Measurements from ENCODE around the gene CLEC4M.

Gene CLEC4M

DNA sequence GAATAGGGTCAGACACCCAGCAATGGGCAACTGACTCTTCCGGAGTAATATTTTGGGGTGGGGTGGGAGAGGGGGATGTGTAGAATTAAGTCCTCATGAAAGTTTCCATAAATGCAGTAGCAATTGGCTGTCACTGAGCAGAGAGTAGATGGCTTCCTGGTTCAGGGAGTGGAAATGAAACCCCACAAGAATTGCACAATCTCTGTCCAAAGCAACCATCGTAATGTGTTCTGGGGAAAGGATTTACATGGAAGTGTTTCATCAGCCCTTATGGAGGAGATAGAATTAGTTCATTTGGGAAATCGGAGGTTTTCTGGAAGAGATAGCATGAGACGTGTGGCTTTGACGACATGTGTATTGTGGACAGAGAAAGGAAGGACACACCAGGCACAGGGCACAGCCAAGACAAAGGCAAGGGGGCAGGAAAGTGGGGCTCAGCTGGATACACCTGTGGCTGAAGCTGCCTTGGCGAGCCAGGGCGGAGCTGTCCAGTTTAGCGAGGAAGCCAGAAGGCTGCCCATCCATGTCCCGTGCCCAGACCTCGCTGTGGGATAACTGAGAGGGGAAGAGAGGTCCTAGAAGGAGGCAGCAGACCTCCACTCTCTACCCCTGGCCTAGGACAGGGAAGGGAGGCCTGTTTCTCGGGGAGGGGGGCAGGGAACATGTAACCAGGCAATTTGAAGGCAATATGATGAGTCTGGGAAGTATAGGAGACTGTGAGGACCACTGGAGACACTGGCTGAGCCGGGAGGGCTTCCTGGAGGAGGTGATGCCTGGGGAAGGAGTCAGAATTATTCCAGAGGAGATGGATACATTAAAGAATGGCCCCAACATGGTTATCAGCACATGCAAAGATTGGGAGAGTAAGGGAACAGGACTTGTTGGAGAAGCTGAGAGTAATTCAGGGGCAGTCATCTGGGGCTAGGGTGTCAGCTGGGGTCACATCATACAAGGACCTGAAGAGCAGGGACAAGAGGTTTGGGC, 28.5 kb upstream of the CLEC4M start:
- Histone ChIP-seq H3K36me3 (ENCODE audit: insufficient read depth, insufficient read length, low read length) (no peaks in the 10 kb centered on the region), H3K4me1 (ENCODE audit: insufficient read depth, insufficient read length) (peaks cover 6% of the 10 kb centered on the region), H3K27me3 (ENCODE audit: insufficient read depth, insufficient read length) (peaks cover 45% of the 10 kb centered on the region), H3K4me3 (ENCODE audit: insufficient read length, low read depth) (no peak overlapping the region), H3K9ac (ENCODE audit: insufficient read length, low read depth) (no peak overlapping the region), H3K9me3 (ENCODE audit: insufficient read depth, low read length) (no peaks in the 10 kb centered on the region)
- no peak for DNase-seq (ENCODE audit: low read depth, low spot score)
- TF ChIP-seq SUZ12 (IDR thresholded peaks at IDR 0.05; ENCODE audit: extremely low read depth, insufficient read depth, insufficient read length) (no peak), YY1 (IDR thresholded peaks at IDR 0.05; ENCODE audit: insufficient read depth, insufficient read length) (no peak), ZNF274 (IDR thresholded peaks at IDR 0.05; ENCODE audit: low read depth, low read length) (no peak)

DNA sequence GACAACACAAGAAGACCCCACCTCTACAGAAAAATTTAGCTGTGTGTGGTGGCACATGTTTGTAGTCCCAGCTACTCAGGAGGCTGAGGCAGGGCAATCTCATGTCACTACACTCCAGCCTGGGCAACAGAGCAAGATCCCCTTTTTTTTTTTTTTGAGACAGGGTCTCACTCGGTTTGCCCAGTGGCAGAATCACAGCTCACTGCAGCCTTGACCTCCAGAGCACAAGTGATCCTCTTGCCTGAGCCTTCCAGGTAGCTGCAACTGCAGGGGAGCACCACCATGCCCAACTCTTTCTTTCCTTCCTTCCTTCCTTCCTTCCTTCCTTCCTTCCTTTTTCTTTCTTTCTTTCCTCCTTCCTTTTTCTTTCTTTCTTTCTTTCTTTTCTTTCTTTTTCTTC, 26.9 kb upstream of the CLEC4M start:
- Histone ChIP-seq H3K4me3 (ENCODE audit: insufficient read length, low read depth) (no peak overlapping the region), H3K9me3 (ENCODE audit: insufficient read depth, low read length) (no peaks in the 10 kb centered on the region), H3K27me3 (ENCODE audit: insufficient read depth, insufficient read length) (peaks cover 37% of the 10 kb centered on the region), H3K36me3 (ENCODE audit: insufficient read depth, insufficient read length, low read length) (no peaks in the 10 kb centered on the region), H3K4me1 (ENCODE audit: insufficient read depth, insufficient read length) (no peaks in the 10 kb centered on the region), H3K9ac (ENCODE audit: insufficient read length, low read depth) (no peak overlapping the region)
- no peak for TF ChIP-seq YY1 (IDR thresholded peaks at IDR 0.05; ENCODE audit: insufficient read depth, insufficient read length)
- TF ChIP-seq SUZ12 (IDR thresholded peaks at IDR 0.05; ENCODE audit: extremely low read depth, insufficient read depth, insufficient read length): no peak
- no peak for TF ChIP-seq ZNF274 (IDR thresholded peaks at IDR 0.05; ENCODE audit: low read depth, low read length)
- no peak for DNase-seq (ENCODE audit: low read depth, low spot score)

DNA sequence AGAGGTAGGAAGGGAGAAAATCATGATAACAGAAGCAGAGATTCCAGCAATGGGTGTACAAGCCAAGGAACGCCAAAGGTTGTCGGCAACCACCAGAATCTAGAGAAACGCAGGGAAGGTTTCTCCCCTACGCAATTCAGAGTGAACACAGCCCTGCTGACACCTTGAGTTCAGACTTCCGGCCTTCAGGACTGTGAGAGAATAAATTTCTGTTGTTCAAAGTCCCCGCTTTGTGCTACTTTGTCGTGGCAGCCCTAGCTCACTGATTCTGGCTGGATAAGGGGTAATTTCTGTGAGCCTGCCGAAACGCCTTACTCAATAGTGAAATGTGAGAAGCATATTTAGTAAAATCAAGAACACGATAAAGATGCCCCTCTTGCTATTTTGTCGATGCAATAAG, 25.8 kb upstream of the CLEC4M start:
- H3K36me3 ChIP-seq (ENCODE audit: insufficient read depth, insufficient read length, low read length): no peaks in the 10 kb centered on the region
- no peak overlapping the region for H3K4me3 ChIP-seq (ENCODE audit: insufficient read length, low read depth)
- no peak overlapping the region for H3K9ac ChIP-seq (ENCODE audit: insufficient read length, low read depth)
- H3K9me3 ChIP-seq (ENCODE audit: insufficient read depth, low read length): no peaks in the 10 kb centered on the region
- H3K4me1 ChIP-seq (ENCODE audit: insufficient read depth, insufficient read length): no peaks in the 10 kb centered on the region
- DNase-seq (ENCODE audit: low read depth, low spot score): no peak
- peaks cover 28% of the 10 kb centered on the region for H3K27me3 ChIP-seq (ENCODE audit: insufficient read depth, insufficient read length)
- no peak for TF ChIP-seq YY1 (IDR thresholded peaks at IDR 0.05; ENCODE audit: insufficient read depth, insufficient read length)
- no peak for TF ChIP-seq ZNF274 (IDR thresholded peaks at IDR 0.05; ENCODE audit: low read depth, low read length)
- no peak for TF ChIP-seq SUZ12 (IDR thresholded peaks at IDR 0.05; ENCODE audit: extremely low read depth, insufficient read depth, insufficient read length)

DNA sequence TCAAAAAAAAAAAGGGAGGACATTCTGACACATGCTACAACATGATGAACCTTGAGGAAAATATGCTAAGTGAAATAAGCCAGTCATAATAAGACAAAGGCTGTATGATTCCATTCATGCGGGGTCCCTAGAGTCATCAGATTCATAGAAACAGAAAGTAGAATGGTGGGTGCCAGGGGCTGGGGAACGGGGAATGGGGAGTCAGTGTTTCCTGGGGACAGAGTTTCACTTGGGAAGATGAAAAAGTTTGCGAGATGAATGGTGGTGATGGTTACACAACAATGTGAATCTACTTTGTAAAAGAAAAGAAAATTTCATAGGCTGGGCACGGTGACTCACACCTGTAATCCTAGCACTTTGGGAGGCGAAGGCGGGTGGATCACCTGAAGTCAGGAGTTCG, 25.0 kb upstream of the CLEC4M start:
- peaks cover 24% of the 10 kb centered on the region for H3K27me3 ChIP-seq (ENCODE audit: insufficient read depth, insufficient read length)
- no peaks in the 10 kb centered on the region for H3K36me3 ChIP-seq (ENCODE audit: insufficient read depth, insufficient read length, low read length)
- no peak overlapping the region for H3K9ac ChIP-seq (ENCODE audit: insufficient read length, low read depth)
- TF ChIP-seq YY1 (IDR thresholded peaks at IDR 0.05; ENCODE audit: insufficient read depth, insufficient read length) (no peak), SUZ12 (IDR thresholded peaks at IDR 0.05; ENCODE audit: extremely low read depth, insufficient read depth, insufficient read length) (no peak), ZNF274 (IDR thresholded peaks at IDR 0.05; ENCODE audit: low read depth, low read length) (no peak)
- H3K9me3 ChIP-seq (ENCODE audit: insufficient read depth, low read length): no peaks in the 10 kb centered on the region
- H3K4me3 ChIP-seq (ENCODE audit: insufficient read length, low read depth): no peak overlapping the region
- no peaks in the 10 kb centered on the region for H3K4me1 ChIP-seq (ENCODE audit: insufficient read depth, insufficient read length)
- no peak for DNase-seq (ENCODE audit: low read depth, low spot score)

DNA sequence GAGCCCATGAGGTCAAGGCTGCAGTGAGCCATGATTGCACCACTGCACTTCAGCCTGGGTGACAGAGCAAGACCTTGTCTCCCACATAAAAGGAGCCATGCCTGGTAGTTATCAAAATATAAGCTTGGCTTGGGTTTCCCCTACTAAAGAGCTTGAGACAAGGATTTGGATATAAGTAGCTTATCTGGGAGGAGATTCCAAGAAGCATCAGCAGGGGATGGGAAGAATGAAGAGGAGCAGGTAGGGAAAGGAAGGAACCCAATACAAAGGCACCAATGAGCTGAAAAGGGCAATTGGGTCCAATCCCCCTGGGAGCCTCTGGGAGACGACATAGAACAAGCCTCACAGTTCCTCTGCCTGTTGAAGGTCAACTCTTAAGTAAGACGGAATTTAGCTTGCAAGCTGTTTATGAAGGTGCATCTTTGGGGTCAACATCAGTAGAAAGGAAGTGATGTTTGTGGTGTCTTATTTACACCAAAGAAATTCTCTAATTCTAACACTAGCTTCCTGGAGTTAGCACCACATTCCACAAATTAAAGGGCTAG, 23.8 kb upstream of the CLEC4M start:
- no peaks in the 10 kb centered on the region for H3K36me3 ChIP-seq (ENCODE audit: insufficient read depth, insufficient read length, low read length)
- H3K4me1 ChIP-seq (ENCODE audit: insufficient read depth, insufficient read length): peaks cover 2% of the 10 kb centered on the region
- H3K9me3 ChIP-seq (ENCODE audit: insufficient read depth, low read length): no peaks in the 10 kb centered on the region
- DNase-seq (ENCODE audit: low read depth, low spot score): no peak
- no peak overlapping the region for H3K9ac ChIP-seq (ENCODE audit: insufficient read length, low read depth)
- TF ChIP-seq SUZ12 (IDR thresholded peaks at IDR 0.05; ENCODE audit: extremely low read depth, insufficient read depth, insufficient read length) (no peak), YY1 (IDR thresholded peaks at IDR 0.05; ENCODE audit: insufficient read depth, insufficient read length) (no peak), ZNF274 (IDR thresholded peaks at IDR 0.05; ENCODE audit: low read depth, low read length) (no peak)
- peaks cover 23% of the 10 kb centered on the region for H3K27me3 ChIP-seq (ENCODE audit: insufficient read depth, insufficient read length)
- no peak overlapping the region for H3K4me3 ChIP-seq (ENCODE audit: insufficient read length, low read depth)

DNA sequence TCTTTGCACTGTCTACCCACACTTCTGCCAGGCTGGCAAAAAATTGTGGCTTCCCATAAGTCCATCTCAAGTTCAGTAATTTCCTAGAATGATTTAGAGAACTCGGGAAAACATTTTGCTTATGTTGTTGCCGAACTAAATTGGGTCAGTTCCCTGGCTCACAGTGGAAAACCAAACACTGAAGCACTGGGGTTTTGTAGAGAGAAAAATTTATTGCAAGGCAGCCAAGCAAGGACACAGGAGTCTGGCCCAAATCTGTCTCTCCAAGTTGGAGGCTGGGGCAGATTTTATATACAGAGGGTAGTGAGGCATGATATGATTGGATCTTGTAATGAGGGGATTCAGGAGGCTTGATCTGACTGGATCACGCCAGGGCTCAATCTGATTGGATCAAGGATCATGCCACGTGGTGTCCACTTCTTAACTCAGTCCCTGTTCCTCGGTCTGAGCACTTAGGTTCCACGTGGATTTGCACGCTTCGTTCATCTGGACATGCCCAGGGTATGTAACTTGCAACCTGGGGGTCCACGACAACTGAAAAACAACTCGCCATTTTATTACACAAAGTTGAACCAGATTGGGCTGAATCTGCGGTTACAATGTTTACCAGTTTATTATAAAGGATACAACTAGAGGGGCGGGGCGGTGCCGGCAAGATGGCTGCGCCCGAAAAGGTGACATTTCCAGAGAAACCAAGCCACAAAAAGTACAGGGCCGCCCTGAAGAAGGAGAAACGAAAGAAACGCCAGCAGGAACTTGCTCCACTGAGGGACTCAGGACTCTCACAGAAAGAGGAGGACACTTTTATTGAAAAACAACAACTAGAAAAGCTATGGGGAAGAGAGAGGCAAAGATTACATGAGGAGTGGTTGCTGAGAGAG, 23.0 kb upstream of the CLEC4M start:
- TF ChIP-seq SUZ12 (IDR thresholded peaks at IDR 0.05; ENCODE audit: extremely low read depth, insufficient read depth, insufficient read length): no peak
- TF ChIP-seq YY1 (IDR thresholded peaks at IDR 0.05; ENCODE audit: insufficient read depth, insufficient read length): no peak
- TF ChIP-seq ZNF274 (IDR thresholded peaks at IDR 0.05; ENCODE audit: low read depth, low read length): no peak
- peaks cover 2% of the 10 kb centered on the region for H3K4me1 ChIP-seq (ENCODE audit: insufficient read depth, insufficient read length)
- no peaks in the 10 kb centered on the region for H3K9me3 ChIP-seq (ENCODE audit: insufficient read depth, low read length)
- peaks cover 23% of the 10 kb centered on the region for H3K27me3 ChIP-seq (ENCODE audit: insufficient read depth, insufficient read length)
- no peak overlapping the region for H3K9ac ChIP-seq (ENCODE audit: insufficient read length, low read depth)
- no peak overlapping the region for H3K4me3 ChIP-seq (ENCODE audit: insufficient read length, low read depth)
- DNase-seq (ENCODE audit: low read depth, low spot score): no peak
- no peaks in the 10 kb centered on the region for H3K36me3 ChIP-seq (ENCODE audit: insufficient read depth, insufficient read length, low read length)

Data from NT2/D1 (cell line).